Activated T-cell treated with anti-CD3 and anti-CD28 coated beads for 48 hours (primary cell): ENCODE results near the gene RAB30.

Source experiments
- DNase-seq: peaks from one replicate; pipeline ENCODE4 v3.0.0-alpha.2; 2020; ENCODE audit warnings: low read depth

Gene RAB30

GRCh38 chr11:83070731-83071566, 748 bp downstream of the RAB30 start:
- no peak for DNase-seq

GRCh38 chr11:83070044-83070701, 1.5 kb downstream of the RAB30 start:
- DNase-seq = no peak

GRCh38 chr11:83069441-83070043, 2.2 kb downstream of the RAB30 start:
- DNase-seq = no peak

DNA sequence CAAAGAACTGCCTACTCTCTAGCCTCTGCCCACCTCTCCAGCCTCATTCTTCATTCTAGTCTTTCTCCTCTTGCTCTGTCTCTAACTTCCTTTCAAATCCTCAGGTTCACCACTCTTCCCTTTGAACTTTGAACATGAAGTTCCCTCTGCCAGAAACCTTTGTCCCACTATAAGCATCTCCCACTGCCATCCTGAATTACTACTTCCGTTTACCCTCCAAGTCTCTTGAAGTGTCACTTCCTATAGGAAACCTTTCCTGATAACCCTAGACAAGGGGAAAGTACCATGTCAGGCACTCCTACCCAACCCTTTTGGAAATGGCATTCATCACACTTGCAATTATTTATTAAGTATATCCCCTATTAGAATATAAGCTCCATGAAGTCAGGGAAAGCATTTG, 3.1 kb downstream of the RAB30 start:
- no peak for DNase-seq

DNA sequence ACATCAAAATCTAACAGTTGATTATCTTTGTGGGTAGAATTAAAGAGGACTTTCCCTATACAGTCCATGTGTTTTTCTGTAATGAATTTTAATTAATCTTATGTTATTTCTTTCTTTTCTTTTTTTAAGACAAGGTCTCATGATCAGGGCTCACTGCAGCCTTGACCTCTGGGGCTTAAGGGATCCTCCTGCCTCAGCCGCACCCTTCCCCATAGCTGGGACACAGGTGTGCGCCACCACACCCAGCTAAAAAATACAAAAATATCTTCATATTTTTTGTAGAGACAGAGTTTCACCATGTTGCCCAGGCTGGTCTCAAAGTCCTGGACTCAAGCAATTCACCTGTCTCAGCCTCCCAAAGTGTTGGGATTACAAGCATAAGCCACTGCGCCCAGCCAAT, 7.7 kb downstream of the RAB30 start:
- no peak for DNase-seq

DNA sequence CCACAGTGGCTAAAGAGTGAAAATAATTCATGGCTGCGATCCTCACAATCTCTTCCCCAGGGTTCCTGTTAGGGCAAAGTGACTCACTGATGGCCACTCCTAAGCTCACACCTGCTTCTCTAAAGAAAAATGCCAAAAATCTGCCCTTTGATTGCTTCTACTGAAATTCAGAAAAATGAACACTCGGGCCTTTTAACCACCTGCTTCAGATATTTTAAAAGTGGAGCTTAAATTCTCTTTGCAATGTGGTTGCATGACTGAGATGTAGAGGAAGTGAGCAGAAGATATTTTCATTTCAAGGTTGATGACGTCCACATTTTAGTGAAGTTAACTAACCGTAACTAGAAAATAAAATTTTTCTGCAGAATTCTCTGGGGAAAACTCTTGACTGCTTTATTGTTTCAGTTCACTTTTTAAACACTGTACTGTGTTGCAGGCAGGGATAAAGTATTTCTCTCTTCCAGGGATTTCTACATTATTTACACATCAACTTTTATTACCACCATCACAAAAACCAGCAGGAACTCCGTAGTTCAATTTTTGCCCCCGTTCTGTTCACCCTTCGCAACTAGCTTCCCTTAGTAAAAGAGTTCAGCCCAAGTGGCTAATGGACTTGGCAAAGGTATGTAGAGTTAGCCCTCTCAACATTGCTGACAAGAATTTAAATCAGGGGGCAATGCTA, 8.5 kb downstream of the RAB30 start:
- DNase-seq = no peak

DNA sequence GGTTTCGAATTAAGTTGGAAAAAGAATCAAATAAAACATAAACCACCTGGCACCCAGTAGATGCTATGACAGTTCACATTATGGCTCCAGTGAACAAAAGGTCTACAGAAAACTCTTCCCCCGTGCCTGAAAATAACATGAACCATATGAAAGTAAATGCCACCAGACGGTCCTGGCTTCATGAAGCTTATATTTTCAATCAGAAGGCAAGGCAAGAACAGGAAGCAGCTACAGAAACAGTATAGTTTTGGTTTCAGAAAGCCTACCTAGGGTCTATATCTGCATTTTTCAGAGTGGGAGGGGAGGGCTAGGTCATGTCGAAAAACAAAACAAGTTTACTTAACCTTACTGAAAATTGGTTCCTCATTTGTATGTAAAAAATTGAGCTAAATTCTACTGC, 9.8 kb downstream of the RAB30 start:
- no peak for DNase-seq

- no peak for DNase-seq
These were observed 10.7 kb downstream of the RAB30 start for GRCh38 chr11:83060965-83061364.

DNA sequence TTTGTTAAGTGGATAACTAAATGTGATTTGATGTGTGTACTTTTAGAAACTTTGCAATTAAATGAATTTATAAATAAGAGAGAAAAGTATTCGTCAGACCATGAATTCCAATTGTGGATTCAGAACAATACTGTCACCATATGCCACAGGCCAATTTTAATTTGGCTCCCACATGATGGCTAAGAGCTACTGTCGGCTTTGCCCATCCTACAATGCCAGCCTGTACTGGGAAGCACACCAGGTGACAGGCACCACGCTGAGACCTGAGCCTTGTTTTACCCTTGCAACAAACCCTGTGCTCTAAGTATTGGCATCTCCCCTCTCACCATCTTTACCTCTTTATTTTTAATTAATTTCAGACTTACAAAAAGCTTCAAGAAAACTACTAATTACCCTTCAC, 14.0 kb downstream of the RAB30 start:
- no peak for DNase-seq

GRCh38 chr11:83056611-83057010, 15.1 kb downstream of the RAB30 start:
- no peak for DNase-seq

DNA sequence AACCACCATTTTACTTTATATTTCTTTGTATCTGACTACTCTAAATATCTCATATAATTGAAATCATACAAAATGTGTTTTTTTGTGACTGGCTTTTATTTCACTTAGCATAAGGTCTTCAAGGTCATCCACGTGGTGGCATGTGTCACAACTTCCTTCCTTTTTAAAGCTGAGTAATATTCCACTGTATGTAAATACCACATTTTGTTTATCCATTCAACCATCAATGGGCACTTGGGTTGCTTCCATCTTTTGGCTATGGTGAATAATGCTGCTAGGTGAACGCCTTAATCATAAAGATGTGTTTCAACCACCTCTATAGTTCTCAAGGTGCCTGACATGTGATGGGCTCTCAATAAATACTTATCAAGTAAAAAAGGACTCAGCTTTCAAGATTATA, 15.5 kb downstream of the RAB30 start:
- no peak for DNase-seq

DNA sequence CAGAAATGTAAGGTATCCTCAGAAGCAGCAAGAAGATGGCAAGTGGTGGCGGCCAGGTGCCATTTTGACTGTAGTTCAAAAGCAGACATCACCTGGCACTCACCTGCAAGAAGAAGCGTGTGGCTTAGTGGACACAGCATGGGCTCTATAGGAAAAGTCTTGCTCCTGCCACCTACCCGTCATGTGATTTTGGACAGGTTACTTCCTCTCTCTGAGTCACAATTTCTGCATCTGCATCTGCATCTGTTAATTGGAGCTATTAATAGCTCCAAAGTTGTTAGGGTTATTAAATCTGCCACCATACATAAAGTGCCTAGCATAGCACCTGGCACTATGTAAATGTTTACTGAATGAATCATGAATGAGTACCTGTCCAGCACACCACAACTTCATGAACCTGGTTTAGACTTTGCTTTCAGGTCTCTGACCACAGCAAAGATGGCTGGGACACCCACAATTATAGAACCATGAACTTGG, 16.8 kb downstream of the RAB30 start:
- no peak for DNase-seq

DNA sequence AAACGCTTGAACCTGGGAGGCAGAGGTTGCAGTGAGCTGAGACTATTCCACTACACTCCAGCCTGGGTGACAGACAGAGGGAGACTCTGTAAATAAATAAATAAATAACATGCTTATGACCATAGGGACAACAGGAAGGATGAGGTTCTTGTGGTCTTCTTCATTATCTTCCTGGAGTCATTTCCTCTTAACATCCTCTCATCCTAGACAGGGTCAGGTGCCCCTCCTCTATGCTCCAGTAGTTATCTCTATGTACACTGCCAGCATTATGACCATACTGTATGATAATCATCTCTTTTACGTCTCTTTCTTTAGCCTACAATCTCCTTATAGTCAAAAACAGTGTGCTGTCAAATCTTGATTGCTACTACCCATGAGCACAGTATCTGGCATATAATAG, 17.7 kb downstream of the RAB30 start:
- no peak for DNase-seq

DNA sequence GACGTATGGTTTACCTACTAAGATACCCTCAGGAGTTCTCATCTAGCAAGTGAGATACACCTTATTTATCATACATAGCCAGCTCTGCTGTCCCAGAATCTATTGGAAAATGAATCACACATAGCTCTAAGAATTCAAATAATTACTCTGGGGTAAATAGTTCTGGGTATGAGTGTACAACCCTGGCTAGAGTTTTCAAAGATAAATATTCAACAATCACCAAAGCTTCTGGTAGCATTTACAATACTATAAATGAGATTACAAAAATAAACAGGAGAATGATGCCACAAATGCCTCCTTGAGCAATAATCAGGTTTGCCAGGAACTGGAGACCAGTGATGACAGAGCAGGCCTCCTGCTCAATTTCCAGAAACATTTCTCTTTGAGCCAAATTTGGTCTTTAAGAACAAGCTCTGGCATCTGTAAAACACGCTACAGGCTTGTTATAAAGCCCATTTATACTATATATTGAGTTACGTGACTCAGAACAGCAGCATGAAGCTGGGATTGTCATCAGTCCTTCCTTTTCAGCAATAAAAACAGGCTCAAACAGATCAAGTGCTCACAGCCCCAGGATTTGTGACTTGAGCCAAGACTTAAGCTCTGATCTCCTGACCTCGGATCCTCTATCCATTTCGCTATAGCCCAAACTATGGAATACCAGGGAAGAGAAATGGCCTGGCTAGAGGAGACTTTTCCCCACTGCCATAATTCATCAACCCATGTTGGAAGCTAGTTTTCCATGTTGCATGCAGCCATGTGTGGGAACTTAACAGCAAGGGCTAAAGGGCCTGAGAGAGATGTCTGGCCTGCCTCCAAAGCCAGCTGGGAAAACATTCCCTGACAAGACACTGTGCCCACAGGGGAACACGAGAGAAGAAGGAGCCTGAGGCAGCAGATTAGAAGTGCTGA, 19.7 kb downstream of the RAB30 start:
- DNase-seq = no peak

GRCh38 chr11:83047515-83048225, 24.0 kb downstream of the RAB30 start:
- DNase-seq = no peak

DNA sequence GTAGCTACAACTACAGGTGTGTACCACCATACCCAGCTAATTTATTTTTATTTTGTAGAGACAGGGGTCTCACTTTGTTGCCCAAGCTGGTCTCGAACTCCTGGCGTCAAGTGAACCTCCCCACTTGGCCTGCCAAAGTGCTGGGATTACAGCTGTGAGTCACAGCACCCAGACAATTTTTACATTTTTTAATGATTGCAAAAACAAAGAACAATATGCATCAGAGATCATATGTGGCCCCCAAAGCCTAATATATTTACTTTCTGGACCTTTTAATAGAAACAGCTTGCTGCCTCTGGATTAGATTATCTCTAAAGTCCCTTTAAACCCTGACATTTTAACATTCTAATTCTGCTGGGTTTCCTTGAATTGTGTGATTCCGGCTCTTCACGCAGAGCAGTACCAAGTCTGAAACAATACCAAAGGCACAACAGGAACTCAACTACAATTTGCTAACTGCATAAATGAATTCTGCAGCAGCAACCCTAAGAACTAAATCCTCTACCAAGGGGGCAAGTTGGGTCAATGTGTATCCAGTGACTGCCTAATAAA, 25.0 kb downstream of the RAB30 start:
- no peak for DNase-seq

DNA sequence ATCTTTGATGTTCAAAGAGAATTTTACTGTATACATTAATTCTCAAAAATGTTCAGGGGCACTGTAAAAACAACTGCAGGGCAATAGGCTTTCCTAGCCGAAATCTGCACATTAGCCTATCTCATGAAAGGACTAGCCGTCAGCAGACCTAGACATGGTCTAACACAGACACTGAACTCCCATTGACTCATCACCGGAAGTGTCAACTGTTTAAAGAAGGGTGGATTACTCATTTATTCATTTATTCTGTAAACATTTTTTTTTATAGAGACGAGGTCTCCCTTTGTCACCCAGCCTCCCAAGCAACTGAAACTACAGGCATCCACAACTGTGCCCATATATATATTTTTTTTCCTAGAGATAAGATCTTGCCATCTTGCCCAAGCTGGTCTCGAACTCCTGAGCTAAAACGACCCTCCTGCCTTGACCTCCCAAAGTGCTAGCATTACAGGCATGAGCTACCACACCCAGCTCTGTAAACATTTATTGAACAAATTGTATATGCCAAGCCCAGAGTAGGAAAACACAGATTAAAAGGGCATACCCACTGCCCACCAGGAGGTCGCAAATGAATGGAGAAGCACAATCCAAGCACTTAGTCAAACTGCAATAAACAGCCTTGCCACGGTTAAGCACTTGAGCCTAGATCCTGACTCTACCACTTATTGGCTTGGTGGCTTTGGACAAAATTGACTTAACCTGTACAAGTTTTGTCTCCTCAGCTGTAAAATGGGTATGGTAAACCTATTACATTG, 26.6 kb downstream of the RAB30 start:
- no peak for DNase-seq

DNA sequence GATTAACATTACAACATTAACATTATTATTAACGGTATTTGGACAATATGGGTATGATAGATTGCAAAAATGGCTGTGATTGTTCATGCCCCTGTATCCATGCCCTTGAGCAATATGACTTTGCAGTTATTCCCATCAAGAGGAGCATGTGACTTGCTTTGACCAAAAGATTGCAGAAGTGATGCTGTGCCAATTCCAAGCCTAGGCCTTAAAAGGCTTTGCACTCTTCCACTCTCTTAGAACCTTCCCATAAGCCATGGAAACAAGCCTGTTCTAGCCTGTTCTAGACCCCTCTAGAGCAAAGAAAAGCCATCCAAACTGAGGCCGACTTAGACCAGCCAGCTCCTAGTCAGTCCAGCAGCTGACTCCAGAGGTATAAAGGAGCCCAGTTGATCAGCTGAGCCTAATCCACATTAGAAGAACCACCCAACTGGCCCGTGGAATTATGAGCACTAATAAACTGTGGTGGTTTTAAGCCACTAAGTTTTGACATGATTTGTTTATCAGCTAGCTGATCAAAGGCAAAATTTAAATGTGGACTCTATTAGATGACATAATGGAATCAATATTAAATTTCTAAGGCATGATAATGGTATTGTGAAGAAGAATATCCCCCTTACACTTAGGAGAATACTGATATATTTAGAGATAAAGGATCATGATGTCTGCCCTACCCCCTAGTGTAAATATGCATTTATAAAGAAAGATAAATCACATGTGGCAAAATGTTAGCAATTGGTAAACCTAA, 28.6 kb downstream of the RAB30 start:
- no peak for DNase-seq

- no peak for DNase-seq
These were observed 30.6 kb downstream of the RAB30 start for GRCh38 chr11:83041126-83041525.
